ENCODE data around the gene INPP5A.

The INPP5A gene

DNA sequence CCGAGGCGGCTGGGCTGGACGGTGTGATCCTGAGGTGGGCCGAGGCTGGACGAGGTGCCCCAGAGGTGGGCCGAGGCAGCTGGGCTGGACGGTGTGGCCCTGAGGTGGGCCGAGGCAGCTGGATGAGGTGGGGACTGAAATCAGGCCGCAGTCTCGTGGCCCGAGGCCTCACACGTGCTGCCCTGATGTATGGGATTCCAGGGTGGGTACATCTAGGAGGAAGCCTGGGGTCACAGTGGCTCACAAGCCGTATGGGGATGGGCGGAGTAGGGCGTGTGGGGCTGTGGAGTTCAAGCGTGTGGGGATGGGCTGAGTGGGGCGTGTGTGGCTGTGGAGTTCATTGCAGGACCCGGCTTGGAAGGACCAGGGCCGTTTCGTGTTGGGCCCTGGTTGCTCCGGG, 260.8 kb downstream of the INPP5A start:
- ChIA-PET CTCF (no interaction called here), POLR2A (no interaction called here)
- H3K4me3 ChIP-seq (ENCODE audit: low read depth, low read length), result no peak overlapping the region
- TF ChIP-seq, protein P1, sequence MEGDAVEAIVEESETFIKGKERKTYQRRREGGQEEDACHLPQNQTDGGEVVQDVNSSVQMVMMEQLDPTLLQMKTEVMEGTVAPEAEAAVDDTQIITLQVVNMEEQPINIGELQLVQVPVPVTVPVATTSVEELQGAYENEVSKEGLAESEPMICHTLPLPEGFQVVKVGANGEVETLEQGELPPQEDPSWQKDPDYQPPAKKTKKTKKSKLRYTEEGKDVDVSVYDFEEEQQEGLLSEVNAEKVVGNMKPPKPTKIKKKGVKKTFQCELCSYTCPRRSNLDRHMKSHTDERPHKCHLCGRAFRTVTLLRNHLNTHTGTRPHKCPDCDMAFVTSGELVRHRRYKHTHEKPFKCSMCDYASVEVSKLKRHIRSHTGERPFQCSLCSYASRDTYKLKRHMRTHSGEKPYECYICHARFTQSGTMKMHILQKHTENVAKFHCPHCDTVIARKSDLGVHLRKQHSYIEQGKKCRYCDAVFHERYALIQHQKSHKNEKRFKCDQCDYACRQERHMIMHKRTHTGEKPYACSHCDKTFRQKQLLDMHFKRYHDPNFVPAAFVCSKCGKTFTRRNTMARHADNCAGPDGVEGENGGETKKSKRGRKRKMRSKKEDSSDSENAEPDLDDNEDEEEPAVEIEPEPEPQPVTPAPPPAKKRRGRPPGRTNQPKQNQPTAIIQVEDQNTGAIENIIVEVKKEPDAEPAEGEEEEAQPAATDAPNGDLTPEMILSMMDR (IDR thresholded peaks at IDR 0.05; ENCODE audit: insufficient read depth, low read length, missing control alignments), result no peak
- DNase-seq (ENCODE audit: low read depth, low spot score), result no peak

DNA sequence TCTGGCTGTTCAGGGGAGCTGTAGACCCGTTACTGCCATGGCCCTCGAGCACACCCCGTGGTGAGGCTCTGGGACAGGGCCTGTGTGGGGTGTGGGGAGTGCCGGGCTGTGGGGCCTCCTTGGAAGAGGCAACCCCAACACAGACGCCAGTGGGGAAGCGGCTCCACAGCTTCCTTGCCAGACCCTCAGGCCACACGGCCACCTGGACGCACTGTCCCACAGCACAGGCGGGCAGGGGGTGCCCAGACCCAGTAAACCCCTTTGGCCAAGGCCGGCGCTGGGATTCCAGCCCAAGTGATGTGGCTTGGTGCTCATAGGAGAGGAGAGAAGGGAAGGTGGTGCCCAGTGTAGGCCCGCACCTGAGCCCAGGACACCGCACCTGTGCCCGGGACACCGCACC, 261.3 kb downstream of the INPP5A start:
- ChIA-PET POLR2A (no interaction called here), CTCF (no interaction called here)
- DNase-seq (ENCODE audit: low read depth, low spot score), result no peak
- TF ChIP-seq, protein P1 (IDR thresholded peaks at IDR 0.05; ENCODE audit: insufficient read depth, low read length, missing control alignments), result no peak
- H3K4me3 ChIP-seq (ENCODE audit: low read depth, low read length), result no peak overlapping the region

DNA sequence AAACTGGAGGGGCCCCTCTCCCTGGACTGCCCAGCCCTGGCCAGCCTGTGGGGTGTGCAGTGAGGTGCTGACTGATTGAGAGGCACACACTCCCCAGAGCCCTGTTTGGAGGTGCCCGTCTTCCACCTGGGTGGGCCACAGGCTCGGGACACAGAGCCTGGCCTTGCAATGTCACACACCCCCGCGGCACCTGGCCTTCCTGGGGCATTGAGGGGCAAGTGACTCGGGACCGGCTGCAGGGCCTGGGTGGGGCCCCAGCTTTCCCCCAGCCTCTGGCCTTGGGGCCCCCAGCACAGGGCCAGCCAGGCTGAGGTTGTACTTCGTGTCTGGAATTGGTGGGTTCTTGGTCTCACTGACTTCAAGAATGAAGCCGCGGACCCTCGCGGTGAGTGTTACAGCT, 262.3 kb downstream of the INPP5A start:
- H3K4me3 ChIP-seq (ENCODE audit: low read depth, low read length), result no peak overlapping the region
- ChIA-PET POLR2A (no interaction called here), CTCF (no interaction called here)
- TF ChIP-seq, protein P1 (IDR thresholded peaks at IDR 0.05; ENCODE audit: insufficient read depth, low read length, missing control alignments), result no peak
- DNase-seq (ENCODE audit: low read depth, low spot score), result no peak

DNA sequence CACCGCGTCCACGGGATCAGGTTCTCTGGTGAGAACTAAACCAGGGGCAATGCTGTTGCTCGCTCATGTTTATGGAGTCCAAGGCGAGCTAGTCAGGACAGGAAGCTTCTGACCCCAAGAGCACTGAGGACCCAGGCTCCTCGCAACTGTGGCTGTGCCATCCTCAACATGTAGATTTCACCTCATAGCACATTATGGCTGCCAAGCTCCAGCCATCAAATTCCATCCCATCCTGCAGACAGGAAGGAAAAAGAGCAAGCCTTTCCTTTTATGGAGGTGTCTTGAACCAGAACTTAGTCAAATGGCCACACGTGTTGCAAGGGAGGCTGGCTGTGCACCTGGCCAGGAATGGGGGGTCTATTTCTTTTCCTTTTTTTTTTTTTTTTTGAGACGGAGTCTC, 264.5 kb downstream of the INPP5A start:
- POLR2A ChIA-PET, result no interaction called here

DNA sequence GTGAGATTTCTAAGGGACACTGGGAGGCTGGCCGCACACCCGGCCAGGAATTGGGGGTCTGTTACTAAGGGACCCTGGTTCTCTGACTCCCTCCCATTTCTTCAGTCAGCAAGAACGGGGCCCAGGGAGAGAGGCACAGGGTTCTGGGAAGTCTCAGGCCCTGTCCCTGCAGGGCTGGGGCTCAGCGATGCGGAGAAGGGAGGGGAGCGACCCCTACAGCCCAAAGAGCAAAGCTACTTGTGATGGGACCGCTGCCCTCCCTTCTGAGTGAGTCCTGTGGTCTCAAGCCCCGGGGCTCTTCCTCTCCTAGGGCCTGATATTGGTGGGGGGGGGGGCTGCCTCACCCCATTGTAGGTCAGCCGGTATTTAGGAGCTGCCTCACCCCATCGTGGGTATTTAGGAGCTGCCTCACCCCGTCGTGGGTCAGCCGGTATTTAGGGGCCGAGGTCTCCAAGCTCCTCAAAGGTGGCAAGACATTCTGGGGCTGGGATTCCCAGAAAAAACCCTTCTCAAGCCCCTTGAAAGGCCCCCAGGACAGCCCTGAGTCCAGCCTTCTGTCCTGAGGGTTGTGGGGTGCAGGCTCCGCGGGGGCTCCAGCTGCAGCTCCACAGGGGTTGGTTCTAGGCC, 265.2 kb downstream of the INPP5A start:
- POLR2A ChIA-PET, result no interaction called here

More for the DNA sequence above, 264.5 kb downstream of the INPP5A start:
- TF ChIP-seq, protein P1 (IDR thresholded peaks at IDR 0.05; ENCODE audit: insufficient read depth, low read length, missing control alignments), result no peak
- CTCF ChIA-PET, result no interaction called here
- H3K4me3 ChIP-seq (ENCODE audit: low read depth, low read length), result no peak overlapping the region
- no peak for DNase-seq (ENCODE audit: low read depth, low spot score)

DNA sequence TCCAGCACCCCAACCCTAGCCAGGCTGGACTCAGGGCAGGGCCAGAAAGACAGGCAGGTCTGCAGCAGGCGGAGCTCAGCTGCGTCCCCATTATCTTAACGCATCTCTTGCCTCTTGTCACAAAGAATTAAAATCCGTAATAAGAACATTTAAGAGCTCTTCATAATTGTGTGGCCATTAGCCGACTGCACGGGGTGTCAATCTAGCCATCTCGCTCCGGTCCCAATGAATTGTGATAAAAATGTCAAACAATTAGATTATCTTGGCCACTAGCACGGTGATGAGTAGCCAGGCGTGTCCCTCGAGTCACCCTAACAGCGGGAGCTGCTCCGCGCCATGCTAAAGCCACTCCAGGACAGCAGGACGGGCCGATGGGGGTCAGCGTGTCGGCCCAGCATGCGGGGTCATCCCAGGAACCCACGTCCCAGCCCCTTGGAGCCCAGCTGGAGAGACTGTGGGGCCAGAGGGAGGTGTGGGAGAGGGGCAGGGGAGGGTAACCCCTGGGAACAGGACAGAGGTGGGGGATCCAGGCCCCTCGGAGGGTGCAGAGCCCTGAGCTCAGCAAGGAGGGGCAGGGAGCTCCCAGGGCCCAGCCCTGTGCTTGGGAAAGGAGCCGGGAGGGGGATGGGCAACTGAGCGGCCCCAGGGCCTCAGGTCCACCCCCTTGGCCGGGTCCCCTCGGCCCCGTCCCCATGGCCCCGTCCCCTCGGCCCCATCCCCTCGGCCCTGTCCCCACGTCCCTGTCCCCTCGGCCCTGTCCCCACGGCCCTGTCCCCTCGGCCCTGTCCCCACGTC, 266.0 kb downstream of the INPP5A start:
- CTCF ChIA-PET, result interaction anchor here (1.2 kb wide), 1 partner anchor 147 kb away, joined by 4 read pairs; no protein-coding TSS in a partner anchor
- no peak for DNase-seq (ENCODE audit: low read depth, low spot score)
- TF ChIP-seq, protein P1 (IDR thresholded peaks at IDR 0.05; ENCODE audit: insufficient read depth, low read length, missing control alignments), result no peak
- no peak overlapping the region for H3K4me3 ChIP-seq (ENCODE audit: low read depth, low read length)
- POLR2A ChIA-PET, result no interaction called here

More for the DNA sequence above, 265.2 kb downstream of the INPP5A start:
- TF ChIP-seq, protein P1 (IDR thresholded peaks at IDR 0.05; ENCODE audit: insufficient read depth, low read length, missing control alignments), result no peak
- H3K4me3 ChIP-seq (ENCODE audit: low read depth, low read length), result no peak overlapping the region
- CTCF ChIA-PET, result interaction anchor here (1.2 kb wide), 1 partner anchor 146 kb away, joined by 4 read pairs; no protein-coding TSS in a partner anchor
- no peak for DNase-seq (ENCODE audit: low read depth, low spot score)
